Mesendoderm (in vitro differentiated cells): Measurements from ENCODE around the gene BATF3.

ENCODE experiments used
- DNase-seq: peaks from one replicate; pipeline ENCODE4 v3.0.0; 2013
- H2AK5ac ChIP-seq: 2 replicates; pipeline ENCODE4 v1.6.1; 2013; ENCODE audit warnings: low read length, inconsistent platforms
- H2BK120ac ChIP-seq: 2 replicates; pipeline ENCODE4 v1.6.1; 2013; ENCODE audit warnings: low read depth, mild to moderate bottlenecking, low read length, moderate library complexity, mixed read lengths
- H2BK15ac ChIP-seq: replicated peaks from 2 replicates; pipeline ENCODE4 v1.6.1; 2013; ENCODE audit warnings: low read depth, mild to moderate bottlenecking, moderate library complexity
- H2BK5ac ChIP-seq: 2 replicates; pipeline ENCODE4 v1.6.1; 2013; ENCODE audit warnings: low read length, inconsistent platforms
- H3K18ac ChIP-seq: 2 replicates; pipeline ENCODE4 v1.6.1; 2013; ENCODE audit warnings: mild to moderate bottlenecking, low read length, mixed read lengths
- H3K23ac ChIP-seq: one replicate; pipeline ENCODE4 v1.6.1; 2013; ENCODE audit warnings: low read length
- H3K27ac ChIP-seq: 2 replicates; pipeline ENCODE4 v1.5.1; 2013; ENCODE audit warnings: low read depth, mild to moderate bottlenecking, inconsistent platforms, low read length, moderate library complexity
- H3K27me3 ChIP-seq: 2 replicates; pipeline ENCODE4 v1.6.1; 2013; ENCODE audit warnings: low read length, control low read depth, mild to moderate bottlenecking, inconsistent platforms; ENCODE audit not compliant: insufficient read depth, poor library complexity
- H3K36me3 ChIP-seq: 2 replicates; pipeline ENCODE4 v1.6.1; 2013; ENCODE audit warnings: low read length, inconsistent platforms; ENCODE audit not compliant: control insufficient read depth, insufficient read depth
- H3K4ac ChIP-seq: one replicate; pipeline ENCODE4 v1.6.1; 2013; ENCODE audit warnings: low read depth, mild to moderate bottlenecking, low read length, moderate library complexity
- H3K4me1 ChIP-seq: 2 replicates; pipeline ENCODE4 v1.6.1; 2013; ENCODE audit warnings: low read depth, low read length, inconsistent platforms; ENCODE audit not compliant: control insufficient read depth
- H3K4me2 ChIP-seq: 2 replicates; pipeline ENCODE4 v1.6.1; 2013; ENCODE audit warnings: low read length
- H3K4me3 ChIP-seq: 2 replicates; pipeline ENCODE4 v1.5.1; 2013; ENCODE audit warnings: mild to moderate bottlenecking, low read length
- H3K56ac ChIP-seq: one replicate; pipeline ENCODE4 v1.6.1; 2013; ENCODE audit warnings: low read length
- H3K79me1 ChIP-seq: 2 replicates; pipeline ENCODE4 v1.6.1; 2013; ENCODE audit warnings: low read length, inconsistent platforms
- H3K79me2 ChIP-seq: 2 replicates; pipeline ENCODE4 v1.6.1; 2013; ENCODE audit warnings: mild to moderate bottlenecking, low read length; ENCODE audit not compliant: control insufficient read depth, insufficient read depth
- H3K9ac ChIP-seq: 2 replicates; pipeline ENCODE4 v1.6.1; 2013; ENCODE audit warnings: low read length, inconsistent platforms
- H4K5ac ChIP-seq: one replicate; pipeline ENCODE4 v1.6.1; 2013; ENCODE audit warnings: low read length
- H4K8ac ChIP-seq: one replicate; pipeline ENCODE4 v1.6.1; 2013; ENCODE audit warnings: low read depth, mild to moderate bottlenecking, control low read depth, low read length, moderate library complexity
- WGBS: extraction: QIAGEN DNeasy Blood & Tissue Kit; methylation state at CpG from one replicate; pipeline ENCODE4 v1.1.7; 2013; ENCODE audit warnings: low lambda C conversion rate, missing lambda C conversion rate; ENCODE audit not compliant: insufficient coverage; ENCODE audit errors: extremely low coverage; 5-methylcytosine and 5-hydroxymethylcytosine counted together

Gene BATF3

GRCh38 chr1:212689758-212690529, 9.7 kb downstream of the BATF3 start:
- Histone ChIP-seq H3K56ac (peak overlapping the region; percentile 57), H3K4ac (no peak overlapping the region), H4K8ac (no peak overlapping the region), H2AK5ac (peak overlapping the region; percentile 45), H3K27me3 (no peaks in the 10 kb centered on the region), H3K23ac (no peak overlapping the region), H2BK5ac (no peak overlapping the region), H3K4me2 (no peak overlapping the region), H3K18ac (no peak overlapping the region), H3K9ac (no peak overlapping the region), H4K5ac (no peak overlapping the region), H3K4me3 (no peak overlapping the region), H3K79me1 (no peaks in the 10 kb centered on the region), H3K4me1 (no peaks in the 10 kb centered on the region), H3K27ac (no peak overlapping the region), H3K36me3 (no peaks in the 10 kb centered on the region), H2BK120ac (no peak overlapping the region), H3K79me2 (no peaks in the 10 kb centered on the region), H2BK15ac (no peak overlapping the region)
- no peak for DNase-seq
- WGBS = 100% methylated on average over 2 of the region's 12 CpGs

- H3K18ac ChIP-seq = no peak overlapping the region
- H4K8ac ChIP-seq = no peak overlapping the region
- H3K56ac ChIP-seq = peak overlapping the region; percentile 57
- no peak overlapping the region for H3K4ac ChIP-seq
- no peak overlapping the region for H2BK5ac ChIP-seq
- H2BK15ac ChIP-seq = no peak overlapping the region
- H3K4me1 ChIP-seq = no peaks in the 10 kb centered on the region
- no peaks in the 10 kb centered on the region for H3K79me1 ChIP-seq
- H3K4me2 ChIP-seq = no peak overlapping the region
- H3K23ac ChIP-seq = no peak overlapping the region
- H3K9ac ChIP-seq = no peak overlapping the region
- no peaks in the 10 kb centered on the region for H3K79me2 ChIP-seq
- no CpG with 5 or more reads among the region's 5 CpGs for WGBS
- no peak overlapping the region for H3K4me3 ChIP-seq
- no peak overlapping the region for H4K5ac ChIP-seq
- H3K27me3 ChIP-seq = no peaks in the 10 kb centered on the region
- no peak overlapping the region for H2AK5ac ChIP-seq
- H3K36me3 ChIP-seq = no peaks in the 10 kb centered on the region
- no peak overlapping the region for H3K27ac ChIP-seq
- no peak for DNase-seq
- H2BK120ac ChIP-seq = no peak overlapping the region
Observed at GRCh38 chr1:212689196-212689725, 10.4 kb downstream of the BATF3 start.

- H2BK5ac ChIP-seq = no peak overlapping the region
- H3K4me2 ChIP-seq = no peak overlapping the region
- no peak overlapping the region for H3K9ac ChIP-seq
- H3K23ac ChIP-seq = no peak overlapping the region
- DNase-seq = no peak
- no peaks in the 10 kb centered on the region for H3K79me1 ChIP-seq
- no peaks in the 10 kb centered on the region for H3K36me3 ChIP-seq
- H3K79me2 ChIP-seq = no peaks in the 10 kb centered on the region
- no peak overlapping the region for H2BK15ac ChIP-seq
- no peak overlapping the region for H3K4ac ChIP-seq
- no peak overlapping the region for H2BK120ac ChIP-seq
- H3K56ac ChIP-seq = no peak overlapping the region
- no peak overlapping the region for H3K4me3 ChIP-seq
- H2AK5ac ChIP-seq = no peak overlapping the region
- no peak overlapping the region for H4K8ac ChIP-seq
- H3K4me1 ChIP-seq = no peaks in the 10 kb centered on the region
- no peaks in the 10 kb centered on the region for H3K27me3 ChIP-seq
- H3K18ac ChIP-seq = no peak overlapping the region
- no peak overlapping the region for H3K27ac ChIP-seq
- H4K5ac ChIP-seq = no peak overlapping the region
- WGBS = no CpG with 5 or more reads among the region's 7 CpGs
Observed at GRCh38 chr1:212688341-212689047, 11.1 kb downstream of the BATF3 start.

GRCh38 chr1:212687811-212688210, 11.8 kb downstream of the BATF3 start:
- Histone ChIP-seq H4K8ac (no peak overlapping the region), H2BK15ac (no peak overlapping the region), H3K79me2 (no peaks in the 10 kb centered on the region), H3K4me2 (no peak overlapping the region), H2BK5ac (no peak overlapping the region), H3K27ac (no peak overlapping the region), H2BK120ac (no peak overlapping the region), H3K9ac (no peak overlapping the region), H3K4me1 (peaks cover 4% of the 10 kb centered on the region), H4K5ac (no peak overlapping the region), H3K4ac (no peak overlapping the region), H3K36me3 (no peaks in the 10 kb centered on the region), H3K56ac (no peak overlapping the region), H2AK5ac (no peak overlapping the region), H3K23ac (no peak overlapping the region), H3K79me1 (no peaks in the 10 kb centered on the region), H3K27me3 (no peaks in the 10 kb centered on the region), H3K18ac (no peak overlapping the region), H3K4me3 (no peak overlapping the region)
- no peak for DNase-seq
- WGBS = no CpG with 5 or more reads among the region's 2 CpGs

- Histone ChIP-seq H3K4ac (no peak overlapping the region), H3K27me3 (no peaks in the 10 kb centered on the region), H4K5ac (no peak overlapping the region), H2BK120ac (no peak overlapping the region), H3K56ac (no peak overlapping the region), H3K4me1 (peaks cover 5% of the 10 kb centered on the region), H3K9ac (no peak overlapping the region), H3K27ac (no peak overlapping the region), H3K4me3 (no peak overlapping the region), H3K79me1 (no peaks in the 10 kb centered on the region), H3K23ac (no peak overlapping the region), H2BK5ac (no peak overlapping the region), H2BK15ac (no peak overlapping the region), H3K4me2 (no peak overlapping the region), H3K36me3 (no peaks in the 10 kb centered on the region), H2AK5ac (no peak overlapping the region), H3K79me2 (no peaks in the 10 kb centered on the region), H4K8ac (no peak overlapping the region), H3K18ac (no peak overlapping the region)
- WGBS = no CpG with 5 or more reads among the region's 11 CpGs
- DNase-seq = no peak
Observed at GRCh38 chr1:212686591-212686990, 13.0 kb downstream of the BATF3 start.
